K562 (cell line): ENCODE results near the gene SNUPN. TPM values are rescaled to one million over a fixed set of nuclear protein-coding genes. Genes with fewer than 3 reads are reported as not detected.
A peak's percentile ranks its signal among the peaks of the same experiment; 100 is the strongest.

ENCODE experiments used
- ATF1 ChIP-seq, 2 experiments: fragments of 450-650 bp in 1 of 2; IDR thresholded peaks; 2 replicates each; pipeline ENCODE4 v1.6.1; 2016; ENCODE audit warnings: missing compliant biosample characterization in 1 of 2, missing genetic modification characterization in 1 of 2
- NFATC3 ChIP-seq: fragments of 450-650 bp; IDR thresholded peaks from 2 replicates; pipeline ENCODE4 v1.6.1; 2017; ENCODE audit warnings: mild to moderate bottlenecking
- SIN3B ChIP-seq: fragments of 450-650 bp; IDR thresholded peaks from 2 replicates; pipeline ENCODE4 v1.6.1; 2017; ENCODE audit warnings: low read depth, mild to moderate bottlenecking, moderate library complexity
- SMARCE1 ChIP-seq: fragments of 450-650 bp; IDR thresholded peaks from 2 replicates; pipeline ENCODE4 v1.7.1; 2016; ENCODE audit warnings: mild to moderate bottlenecking
- ZNF121 ChIP-seq: sonication (generic); formaldehyde crosslinking; conservative IDR thresholded peaks from 2 replicates; pipeline ENCODE4 v1.8.0; 2022; ENCODE audit warnings: missing genetic modification reagents
- ZNF134 ChIP-seq: fragments of 250-450 bp; sonication (Bioruptor Pico); conservative IDR thresholded peaks from 2 replicates; pipeline ENCODE4 v1.4.0; 2020
- ZNF140 ChIP-seq: fragments of 250-450 bp; sonication (Bioruptor Pico); IDR thresholded peaks from 2 replicates; pipeline ENCODE4 v1.8.0; 2021; ENCODE audit warnings: moderate library complexity, mild to moderate bottlenecking, inconsistent platforms
- ZNF282 ChIP-seq: sonication (generic); formaldehyde crosslinking; IDR thresholded peaks from 2 replicates; pipeline ENCODE4 v1.8.1; 2023; ENCODE audit warnings: missing genetic modification reagents
- ZNF644 ChIP-seq: fragments of 200-800 bp; sonication (Bioruptor generic); IDR thresholded peaks from 2 replicates; pipeline ENCODE4 v1.6.1; 2016; ENCODE audit warnings: low read depth, missing genetic modification characterization, missing compliant biosample characterization
- ZNF75A ChIP-seq: fragments of 450-650 bp; formaldehyde crosslinking; IDR thresholded peaks from 2 replicates; pipeline ENCODE4 v1.4.0; 2020; ENCODE audit warnings: mild to moderate bottlenecking
- ZZZ3 ChIP-seq: fragments of 450-650 bp; IDR thresholded peaks from 2 replicates; pipeline ENCODE4 v1.6.1; 2016; ENCODE audit warnings: antibody characterized with exemption, mild to moderate bottlenecking, moderate library complexity
- polyA plus RNA-seq, 8 experiments: library from polyadenylated mRNA; depleted of rRNA in 4 of 8; stranded (reverse) in 5 of 8; unstranded in 3 of 8; fragments of >200 nt; fragmentation: Nextera tagmentation in 2 of 8; fragmentation: Illumina TruSeq in 1 of 8; extraction: Ambion mirVana in 2 of 8; extraction: Trizol in 1 of 8; gene quantifications; 2 replicates each; pipeline versions ENCODE4 v1.2.1 to v1.2.3, GENCODE V29; 2011 to 2014; ENCODE audit warnings: inconsistent platforms in 1 of 8, missing spikeins in 1 of 8
- total RNA-seq, 7 experiments: library from RNA; depleted of rRNA in 6 of 7; stranded (reverse); fragments of >200 nt in 6 of 7; fragmentation: Illumina TruSeq in 2 of 7; extraction: Trizol in 2 of 7; gene quantifications; 2 replicates each; pipeline versions ENCODE4 v1.2.1 to v1.2.3, GENCODE V29; 2011 to 2021; ENCODE audit warnings: low replicate concordance in 1 of 7
- TF ChIP-seq, protein P1 (sequence below), 2 experiments: fragments of 450-650 bp; formaldehyde crosslinking in 1 of 2; IDR thresholded peaks; 2 replicates each; pipeline versions ENCODE4 v1.4.0 to v1.6.1; 2014 to 2020; ENCODE audit warnings: mild to moderate bottlenecking in 2 of 2, borderline replicate concordance in 1 of 2, low read depth in 1 of 2
- TF ChIP-seq, protein P2 (sequence below): fragments of 200-800 bp; sonication (Bioruptor generic); IDR thresholded peaks from 2 replicates; pipeline ENCODE4 v1.6.1; 2017; ENCODE audit warnings: missing genetic modification characterization, missing compliant biosample characterization
- TF ChIP-seq, protein P3 (sequence below): fragments of 250-450 bp; sonication (Bioruptor Pico); IDR thresholded peaks from 2 replicates; pipeline ENCODE4 v1.5.0; 2022; ENCODE audit warnings: mild to moderate bottlenecking
- TF ChIP-seq, protein P4 (sequence below): sonication (generic); formaldehyde crosslinking; IDR thresholded peaks from 2 replicates; pipeline ENCODE4 v1.8.0; 2023; ENCODE audit warnings: mild to moderate bottlenecking, missing genetic modification reagents

The SNUPN gene
- total and polyA plus RNA-seq, 9 of the 15 experiments (the other 6 are each of a cell fraction or from before 2014, with no cell fraction given) = 32.2 to 78.3 (median 40.0) TPM

DNA sequence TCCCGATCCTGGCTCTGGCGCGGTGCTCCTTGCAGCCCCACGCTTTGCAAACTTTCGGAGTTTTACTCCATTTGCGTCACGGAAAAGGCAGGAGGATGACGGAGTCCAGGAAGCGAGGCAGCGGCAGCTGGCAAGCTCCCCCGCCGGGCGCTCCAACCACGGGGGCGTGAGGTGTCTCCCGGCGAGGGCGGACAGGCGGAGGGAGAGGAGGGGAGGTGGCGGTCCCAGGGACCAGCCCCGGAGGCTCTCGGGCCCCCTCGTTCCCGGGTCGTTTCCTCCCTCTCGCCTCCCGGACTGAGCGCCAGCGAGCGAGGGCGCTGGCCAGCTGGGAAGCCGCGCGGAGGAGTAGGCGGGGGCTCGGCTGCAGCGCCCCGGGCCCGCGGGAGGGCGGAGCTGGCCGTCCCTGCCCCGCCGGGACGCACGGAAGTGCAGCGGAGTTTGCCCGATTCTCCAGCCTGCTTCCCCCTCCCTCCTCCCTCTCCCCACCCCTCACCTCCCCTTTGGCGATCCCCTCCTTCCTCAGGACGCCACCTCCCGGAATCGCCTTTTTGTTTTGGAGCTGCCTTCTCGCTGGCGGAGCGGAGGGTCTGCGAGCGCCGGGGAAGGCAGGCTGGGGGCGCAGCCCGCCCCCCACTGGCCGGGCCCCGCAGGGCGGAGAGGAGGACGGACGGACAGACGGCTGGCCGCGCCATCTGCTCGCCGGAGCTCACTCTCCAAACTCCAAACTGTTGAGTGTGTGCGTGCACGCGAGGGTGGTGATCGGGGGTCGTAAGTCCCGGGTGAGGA, 22.0 kb upstream of the SNUPN start, which contains the start of gene SNX33 (continued):
- TF ChIP-seq ZZZ3 (no peak), SMARCE1 (no peak), ZNF282 (CRISPR knock-in tag) (no peak), ZNF134 (CRISPR knock-in tag) (no peak), SIN3B (peak; percentile 21; the same call in 1 of the 2 replicates), ZNF75A (CRISPR knock-in tag) (no peak), ATF1 (CRISPR knock-in tag; IDR thresholded peaks at IDR 0.05) (no peak), ATF1 (tag; IDR thresholded peaks at IDR 0.05) (peak; percentile 59), ZNF140 (CRISPR knock-in tag) (no peak), NFATC3 (no peak), ZNF644 (tag) (no peak), ZNF121 (CRISPR knock-in tag) (no peak)
- TF ChIP-seq, protein P1, sequence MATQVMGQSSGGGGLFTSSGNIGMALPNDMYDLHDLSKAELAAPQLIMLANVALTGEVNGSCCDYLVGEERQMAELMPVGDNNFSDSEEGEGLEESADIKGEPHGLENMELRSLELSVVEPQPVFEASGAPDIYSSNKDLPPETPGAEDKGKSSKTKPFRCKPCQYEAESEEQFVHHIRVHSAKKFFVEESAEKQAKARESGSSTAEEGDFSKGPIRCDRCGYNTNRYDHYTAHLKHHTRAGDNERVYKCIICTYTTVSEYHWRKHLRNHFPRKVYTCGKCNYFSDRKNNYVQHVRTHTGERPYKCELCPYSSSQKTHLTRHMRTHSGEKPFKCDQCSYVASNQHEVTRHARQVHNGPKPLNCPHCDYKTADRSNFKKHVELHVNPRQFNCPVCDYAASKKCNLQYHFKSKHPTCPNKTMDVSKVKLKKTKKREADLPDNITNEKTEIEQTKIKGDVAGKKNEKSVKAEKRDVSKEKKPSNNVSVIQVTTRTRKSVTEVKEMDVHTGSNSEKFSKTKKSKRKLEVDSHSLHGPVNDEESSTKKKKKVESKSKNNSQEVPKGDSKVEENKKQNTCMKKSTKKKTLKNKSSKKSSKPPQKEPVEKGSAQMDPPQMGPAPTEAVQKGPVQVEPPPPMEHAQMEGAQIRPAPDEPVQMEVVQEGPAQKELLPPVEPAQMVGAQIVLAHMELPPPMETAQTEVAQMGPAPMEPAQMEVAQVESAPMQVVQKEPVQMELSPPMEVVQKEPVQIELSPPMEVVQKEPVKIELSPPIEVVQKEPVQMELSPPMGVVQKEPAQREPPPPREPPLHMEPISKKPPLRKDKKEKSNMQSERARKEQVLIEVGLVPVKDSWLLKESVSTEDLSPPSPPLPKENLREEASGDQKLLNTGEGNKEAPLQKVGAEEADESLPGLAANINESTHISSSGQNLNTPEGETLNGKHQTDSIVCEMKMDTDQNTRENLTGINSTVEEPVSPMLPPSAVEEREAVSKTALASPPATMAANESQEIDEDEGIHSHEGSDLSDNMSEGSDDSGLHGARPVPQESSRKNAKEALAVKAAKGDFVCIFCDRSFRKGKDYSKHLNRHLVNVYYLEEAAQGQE (IDR thresholded peaks at IDR 0.05; ENCODE audit: borderline replicate concordance) = peak; percentile 16; the same call in 1 of the 2 replicates
- TF ChIP-seq, protein P1 (CRISPR knock-in tag; IDR thresholded peaks at IDR 0.05; ENCODE audit: low read depth) = no peak
- TF ChIP-seq, protein P2, sequence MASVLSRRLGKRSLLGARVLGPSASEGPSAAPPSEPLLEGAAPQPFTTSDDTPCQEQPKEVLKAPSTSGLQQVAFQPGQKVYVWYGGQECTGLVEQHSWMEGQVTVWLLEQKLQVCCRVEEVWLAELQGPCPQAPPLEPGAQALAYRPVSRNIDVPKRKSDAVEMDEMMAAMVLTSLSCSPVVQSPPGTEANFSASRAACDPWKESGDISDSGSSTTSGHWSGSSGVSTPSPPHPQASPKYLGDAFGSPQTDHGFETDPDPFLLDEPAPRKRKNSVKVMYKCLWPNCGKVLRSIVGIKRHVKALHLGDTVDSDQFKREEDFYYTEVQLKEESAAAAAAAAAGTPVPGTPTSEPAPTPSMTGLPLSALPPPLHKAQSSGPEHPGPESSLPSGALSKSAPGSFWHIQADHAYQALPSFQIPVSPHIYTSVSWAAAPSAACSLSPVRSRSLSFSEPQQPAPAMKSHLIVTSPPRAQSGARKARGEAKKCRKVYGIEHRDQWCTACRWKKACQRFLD (CRISPR knock-in tag) = no peak
- TF ChIP-seq, protein P3, sequence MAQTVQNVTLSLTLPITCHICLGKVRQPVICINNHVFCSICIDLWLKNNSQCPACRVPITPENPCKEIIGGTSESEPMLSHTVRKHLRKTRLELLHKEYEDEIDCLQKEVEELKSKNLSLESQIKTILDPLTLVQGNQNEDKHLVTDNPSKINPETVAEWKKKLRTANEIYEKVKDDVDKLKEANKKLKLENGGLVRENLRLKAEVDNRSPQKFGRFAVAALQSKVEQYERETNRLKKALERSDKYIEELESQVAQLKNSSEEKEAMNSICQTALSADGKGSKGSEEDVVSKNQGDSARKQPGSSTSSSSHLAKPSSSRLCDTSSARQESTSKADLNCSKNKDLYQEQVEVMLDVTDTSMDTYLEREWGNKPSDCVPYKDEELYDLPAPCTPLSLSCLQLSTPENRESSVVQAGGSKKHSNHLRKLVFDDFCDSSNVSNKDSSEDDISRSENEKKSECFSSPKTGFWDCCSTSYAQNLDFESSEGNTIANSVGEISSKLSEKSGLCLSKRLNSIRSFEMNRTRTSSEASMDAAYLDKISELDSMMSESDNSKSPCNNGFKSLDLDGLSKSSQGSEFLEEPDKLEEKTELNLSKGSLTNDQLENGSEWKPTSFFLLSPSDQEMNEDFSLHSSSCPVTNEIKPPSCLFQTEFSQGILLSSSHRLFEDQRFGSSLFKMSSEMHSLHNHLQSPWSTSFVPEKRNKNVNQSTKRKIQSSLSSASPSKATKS (CRISPR knock-in tag) = no peak
- TF ChIP-seq, protein P4, sequence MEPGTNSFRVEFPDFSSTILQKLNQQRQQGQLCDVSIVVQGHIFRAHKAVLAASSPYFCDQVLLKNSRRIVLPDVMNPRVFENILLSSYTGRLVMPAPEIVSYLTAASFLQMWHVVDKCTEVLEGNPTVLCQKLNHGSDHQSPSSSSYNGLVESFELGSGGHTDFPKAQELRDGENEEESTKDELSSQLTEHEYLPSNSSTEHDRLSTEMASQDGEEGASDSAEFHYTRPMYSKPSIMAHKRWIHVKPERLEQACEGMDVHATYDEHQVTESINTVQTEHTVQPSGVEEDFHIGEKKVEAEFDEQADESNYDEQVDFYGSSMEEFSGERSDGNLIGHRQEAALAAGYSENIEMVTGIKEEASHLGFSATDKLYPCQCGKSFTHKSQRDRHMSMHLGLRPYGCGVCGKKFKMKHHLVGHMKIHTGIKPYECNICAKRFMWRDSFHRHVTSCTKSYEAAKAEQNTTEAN (CRISPR knock-in tag) = no peak
